Measurements from ENCODE around the gene CAMK2A.

The CAMK2A gene

GRCh38 chr5:150224483-150225027 lies 65.0 kb downstream of the CAMK2A start:
- Mint-ChIP-seq H3K27me3 (peaks cover 22% of the 10 kb centered on the region), H3K9me3 (no peaks in the 10 kb centered on the region), H3K36me3 (ENCODE audit: low read depth) (no peaks in the 10 kb centered on the region), H3K27ac (no peak overlapping the region), H3K4me1 (ENCODE audit: low read depth) (peaks cover 10% of the 10 kb centered on the region), H3K4me3 (no peak overlapping the region)
- intact Hi-C loops (cut with micrococcal nuclease), result no loop called here

DNA sequence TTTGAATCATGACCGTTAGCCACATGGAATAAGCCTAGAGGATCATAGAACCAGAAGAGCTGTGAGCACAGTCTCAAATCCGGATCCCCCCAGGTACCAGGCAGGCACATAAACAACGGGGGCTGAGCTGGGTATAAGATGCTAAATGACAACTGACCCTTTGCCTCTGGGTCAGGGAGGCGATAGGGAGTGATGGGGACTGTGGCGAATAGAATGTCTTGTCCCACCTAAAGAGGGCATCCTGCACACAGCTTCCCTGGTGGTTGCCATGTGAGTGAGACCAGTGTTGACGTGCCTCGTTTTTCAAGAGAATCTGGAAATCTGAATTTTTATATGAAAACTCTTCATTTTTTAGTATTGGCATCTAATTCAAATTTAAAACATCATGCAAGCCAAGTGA lies 66.1 kb downstream of the CAMK2A start:
- Mint-ChIP-seq H3K4me3 (no peak overlapping the region), H3K27ac (no peak overlapping the region), H3K4me1 (ENCODE audit: low read depth) (peaks cover 10% of the 10 kb centered on the region), H3K27me3 (peaks cover 22% of the 10 kb centered on the region), H3K36me3 (ENCODE audit: low read depth) (no peaks in the 10 kb centered on the region), H3K9me3 (no peaks in the 10 kb centered on the region)
- intact Hi-C loops (cut with micrococcal nuclease), result no loop called here

GRCh38 chr5:150222906-150223305 lies 66.7 kb downstream of the CAMK2A start:
- no peaks in the 10 kb centered on the region for H3K9me3 Mint-ChIP-seq
- H3K27ac Mint-ChIP-seq, result no peak overlapping the region
- intact Hi-C loops (cut with micrococcal nuclease), result no loop called here
- H3K36me3 Mint-ChIP-seq (ENCODE audit: low read depth), result no peaks in the 10 kb centered on the region
- peaks cover 11% of the 10 kb centered on the region for H3K4me1 Mint-ChIP-seq (ENCODE audit: low read depth)
- H3K27me3 Mint-ChIP-seq, result peaks cover 21% of the 10 kb centered on the region
- no peak overlapping the region for H3K4me3 Mint-ChIP-seq

- Mint-ChIP-seq H3K27ac (no peak overlapping the region), H3K9me3 (no peaks in the 10 kb centered on the region), H3K36me3 (ENCODE audit: low read depth) (no peaks in the 10 kb centered on the region), H3K4me3 (no peak overlapping the region), H3K4me1 (ENCODE audit: low read depth) (peaks cover 15% of the 10 kb centered on the region), H3K27me3 (peaks cover 34% of the 10 kb centered on the region)
- intact Hi-C loops (cut with micrococcal nuclease), result no loop called here
Observed at GRCh38 chr5:150221471-150221870, 68.1 kb downstream of the CAMK2A start.

GRCh38 chr5:150219861-150220260 lies 69.7 kb downstream of the CAMK2A start:
- Mint-ChIP-seq H3K9me3 (no peaks in the 10 kb centered on the region), H3K4me3 (no peak overlapping the region), H3K27me3 (peaks cover 37% of the 10 kb centered on the region), H3K4me1 (ENCODE audit: low read depth) (peaks cover 25% of the 10 kb centered on the region), H3K36me3 (ENCODE audit: low read depth) (no peaks in the 10 kb centered on the region), H3K27ac (no peak overlapping the region)
- intact Hi-C loops (cut with micrococcal nuclease), result loop anchor here (10.0 kb wide), 1 partner anchor 195 kb away; no protein-coding TSS in a partner anchor

- Mint-ChIP-seq H3K4me1 (ENCODE audit: low read depth) (peaks cover 25% of the 10 kb centered on the region), H3K9me3 (no peaks in the 10 kb centered on the region), H3K36me3 (ENCODE audit: low read depth) (no peaks in the 10 kb centered on the region), H3K4me3 (no peak overlapping the region), H3K27ac (no peak overlapping the region), H3K27me3 (peaks cover 39% of the 10 kb centered on the region)
- intact Hi-C loops (cut with micrococcal nuclease), result loop anchor here (10.0 kb wide), 1 partner anchor 194 kb away; no protein-coding TSS in a partner anchor
Observed at GRCh38 chr5:150219142-150219541, 70.4 kb downstream of the CAMK2A start.

GRCh38 chr5:150218693-150219035 lies 70.9 kb downstream of the CAMK2A start:
- peaks cover 39% of the 10 kb centered on the region for H3K27me3 Mint-ChIP-seq
- no peaks in the 10 kb centered on the region for H3K36me3 Mint-ChIP-seq (ENCODE audit: low read depth)
- intact Hi-C loops (cut with micrococcal nuclease), result loop anchor here (1.0 to 10.0 kb wide), 3 partner anchors 57 to 194 kb away; no protein-coding TSS in a partner anchor
- H3K9me3 Mint-ChIP-seq, result no peaks in the 10 kb centered on the region
- H3K27ac Mint-ChIP-seq, result no peak overlapping the region
- peaks cover 25% of the 10 kb centered on the region for H3K4me1 Mint-ChIP-seq (ENCODE audit: low read depth)
- no peak overlapping the region for H3K4me3 Mint-ChIP-seq

- Mint-ChIP-seq H3K9me3 (no peaks in the 10 kb centered on the region), H3K36me3 (ENCODE audit: low read depth) (no peaks in the 10 kb centered on the region), H3K27me3 (peaks cover 39% of the 10 kb centered on the region), H3K4me1 (ENCODE audit: low read depth) (peaks cover 25% of the 10 kb centered on the region), H3K27ac (no peak overlapping the region), H3K4me3 (no peak overlapping the region)
- intact Hi-C loops (cut with micrococcal nuclease), result loop anchor here (1.0 to 10.0 kb wide), 3 partner anchors 57 to 193 kb away; no protein-coding TSS in a partner anchor
Observed at GRCh38 chr5:150217873-150218692, 71.5 kb downstream of the CAMK2A start.

DNA sequence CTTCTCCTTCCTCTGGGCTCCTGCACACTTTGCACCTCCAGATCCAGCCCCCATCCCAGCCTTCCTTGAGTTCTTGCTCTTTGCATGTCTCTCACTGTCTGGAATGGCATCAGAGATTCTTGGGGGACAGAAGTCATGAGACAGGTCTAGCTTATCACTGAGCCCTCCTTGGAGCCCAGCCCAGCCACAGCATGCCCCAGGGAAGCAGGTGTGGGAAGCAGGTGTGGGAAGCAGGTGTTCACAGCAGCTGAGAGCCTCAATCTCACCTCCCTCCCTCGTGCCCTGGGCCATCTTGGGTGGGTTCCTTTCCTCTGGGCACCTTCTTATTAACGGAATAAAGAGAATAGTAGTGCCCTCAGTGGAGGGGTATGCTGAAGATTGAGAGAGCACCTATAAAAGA lies 72.5 kb downstream of the CAMK2A start:
- intact Hi-C loops (cut with micrococcal nuclease), result loop anchor here (10.0 kb wide), 1 partner anchor 192 kb away; no protein-coding TSS in a partner anchor
- Mint-ChIP-seq H3K4me1 (ENCODE audit: low read depth) (peaks cover 27% of the 10 kb centered on the region), H3K9me3 (no peaks in the 10 kb centered on the region), H3K36me3 (ENCODE audit: low read depth) (no peaks in the 10 kb centered on the region), H3K27me3 (peaks cover 33% of the 10 kb centered on the region), H3K4me3 (no peak overlapping the region), H3K27ac (peak overlapping the region; percentile 13)

DNA sequence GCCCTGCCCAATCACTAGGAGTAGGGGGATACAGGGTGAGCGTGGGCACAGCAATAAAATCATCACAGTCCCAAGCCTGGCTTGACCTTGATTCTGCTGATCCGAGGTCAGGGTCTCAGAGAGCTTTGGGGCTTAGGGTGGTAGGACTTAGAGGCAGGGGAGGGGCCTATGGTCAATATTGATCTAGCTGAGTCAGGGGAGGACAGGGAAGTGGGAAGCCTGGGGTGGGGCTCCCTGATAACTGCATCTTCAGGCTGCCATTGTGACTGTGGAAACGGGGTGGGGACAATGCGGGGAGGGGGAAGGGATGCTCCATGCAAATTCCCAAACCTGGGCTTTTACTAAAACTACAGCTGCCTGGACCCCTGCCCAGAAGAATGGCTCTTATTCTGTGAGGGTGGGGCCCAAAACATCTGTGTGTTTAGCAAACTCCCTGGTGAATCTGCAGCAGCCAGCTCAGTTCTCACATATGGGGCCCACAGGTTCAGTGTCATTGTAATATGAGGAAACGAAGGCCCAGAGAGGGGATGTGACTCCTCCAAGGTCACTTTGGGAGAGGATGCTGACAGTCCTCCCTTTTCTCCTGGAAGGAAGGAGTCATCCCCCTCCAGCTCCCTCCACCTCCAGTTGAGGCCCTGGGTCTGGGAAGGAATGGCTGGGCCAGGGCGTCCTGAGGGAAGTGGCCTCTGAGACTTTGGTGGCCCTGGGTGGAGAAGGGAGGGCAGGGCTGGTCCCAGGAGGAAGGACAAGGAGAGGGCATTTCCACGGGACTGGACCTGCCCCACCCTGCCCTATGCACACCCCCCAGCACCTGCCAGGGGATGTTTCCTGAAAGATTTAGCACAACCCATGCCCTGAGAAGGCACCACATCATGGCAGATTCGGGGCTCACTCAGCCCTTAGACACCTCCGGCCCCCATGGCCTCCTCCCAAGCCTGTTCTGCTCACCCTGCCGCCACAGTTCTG lies 73.3 kb downstream of the CAMK2A start:
- Mint-ChIP-seq H3K27me3 (peaks cover 28% of the 10 kb centered on the region), H3K9me3 (no peaks in the 10 kb centered on the region), H3K4me1 (ENCODE audit: low read depth) (peaks cover 32% of the 10 kb centered on the region), H3K27ac (peak overlapping the region; percentile 13), H3K36me3 (ENCODE audit: low read depth) (no peaks in the 10 kb centered on the region), H3K4me3 (no peak overlapping the region)
- intact Hi-C loops (cut with micrococcal nuclease), result loop anchor here (10.0 kb wide), 1 partner anchor 191 kb away; no protein-coding TSS in a partner anchor

GRCh38 chr5:150214289-150214688 lies 75.3 kb downstream of the CAMK2A start:
- intact Hi-C loops (cut with micrococcal nuclease), result loop anchor here (10.0 kb wide), 1 partner anchor 189 kb away; no protein-coding TSS in a partner anchor
- Mint-ChIP-seq H3K4me1 (ENCODE audit: low read depth) (peaks cover 41% of the 10 kb centered on the region), H3K9me3 (no peaks in the 10 kb centered on the region), H3K27me3 (peaks cover 37% of the 10 kb centered on the region), H3K36me3 (ENCODE audit: low read depth) (no peaks in the 10 kb centered on the region), H3K27ac (no peak overlapping the region), H3K4me3 (no peak overlapping the region)

GRCh38 chr5:150213530-150213929 lies 76.0 kb downstream of the CAMK2A start:
- Mint-ChIP-seq H3K27ac (no peak overlapping the region), H3K4me3 (no peak overlapping the region)

GRCh38 chr5:150211156-150212030 lies 78.2 kb downstream of the CAMK2A start:
- Mint-ChIP-seq H3K36me3 (ENCODE audit: low read depth) (no peaks in the 10 kb centered on the region), H3K27me3 (peaks cover 43% of the 10 kb centered on the region), H3K4me3 (no peak overlapping the region), H3K4me1 (ENCODE audit: low read depth) (peaks cover 34% of the 10 kb centered on the region), H3K27ac (no peak overlapping the region), H3K9me3 (no peaks in the 10 kb centered on the region)
- intact Hi-C loops (cut with micrococcal nuclease), result loop anchor here (10.0 kb wide), 1 partner anchor 187 kb away; no protein-coding TSS in a partner anchor

More at GRCh38 chr5:150213530-150213929, 76.0 kb downstream of the CAMK2A start:
- Mint-ChIP-seq H3K36me3 (ENCODE audit: low read depth) (no peaks in the 10 kb centered on the region), H3K4me1 (ENCODE audit: low read depth) (peaks cover 48% of the 10 kb centered on the region), H3K9me3 (no peaks in the 10 kb centered on the region), H3K27me3 (peaks cover 45% of the 10 kb centered on the region)
- intact Hi-C loops (cut with micrococcal nuclease), result loop anchor here (10.0 kb wide), 1 partner anchor 189 kb away; no protein-coding TSS in a partner anchor

All from dendritic cell treated with granulocyte-macrophage colony-stimulating factor and Interleukin-4, amounts not matched to agents 40 ng/mL and 50 ng/mL, for 4 days (primary cell).